H9 (cell line): ENCODE measurements around the gene ZNF335. TPM values are rescaled to one million over a fixed set of nuclear protein-coding genes. Genes with fewer than 3 reads are reported as not detected.
A peak's percentile ranks its signal among the peaks of the same experiment; 100 is the strongest.

ENCODE experiments used
- DNase-seq: peaks from one replicate; pipeline ENCODE4 v3.0.0-alpha.2; 2017
- H2AFZ ChIP-seq: one replicate; pipeline ENCODE4 v1.6.1; 2013; ENCODE audit warnings: mild to moderate bottlenecking, low read length, control low read depth, moderate library complexity
- H2AK5ac ChIP-seq: 2 replicates; pipeline ENCODE4 v1.6.1; 2013; ENCODE audit warnings: low read length, control low read depth, mixed read lengths; ENCODE audit not compliant: insufficient read length
- H2BK120ac ChIP-seq: one replicate; pipeline ENCODE4 v1.6.1; 2013; ENCODE audit warnings: low read depth, mild to moderate bottlenecking, low read length, control low read depth, inconsistent platforms; ENCODE audit not compliant: poor library complexity, severe bottlenecking
- H2BK12ac ChIP-seq: 2 replicates; pipeline ENCODE4 v1.6.1; 2013; ENCODE audit warnings: low read length, control low read depth, mixed read lengths, low read depth; ENCODE audit not compliant: insufficient read length
- H2BK15ac ChIP-seq: 2 replicates; pipeline ENCODE4 v1.6.1; 2013; ENCODE audit warnings: low read depth, low read length, control low read depth
- H2BK20ac ChIP-seq: one replicate; pipeline ENCODE4 v1.6.1; 2013; ENCODE audit warnings: low read depth, mild to moderate bottlenecking, low read length, control low read depth, inconsistent platforms; ENCODE audit not compliant: poor library complexity, severe bottlenecking
- H2BK5ac ChIP-seq: 2 replicates; pipeline ENCODE4 v1.6.1; 2013; ENCODE audit warnings: low read length, control low read depth, mixed read lengths; ENCODE audit not compliant: insufficient read length
- H3K14ac ChIP-seq: 2 replicates; pipeline ENCODE4 v1.6.1; 2013; ENCODE audit warnings: low read length, control low read depth; ENCODE audit not compliant: insufficient read depth
- H3K18ac ChIP-seq: 2 replicates; pipeline ENCODE4 v1.6.1; 2013; ENCODE audit warnings: low read depth, mild to moderate bottlenecking, mixed read lengths, low read length, control low read depth; ENCODE audit not compliant: insufficient read length
- H3K23ac ChIP-seq: 2 replicates; pipeline ENCODE4 v1.6.1; 2013; ENCODE audit warnings: low read length, control low read depth, mixed read lengths, low read depth; ENCODE audit not compliant: insufficient read length
- H3K23me2 ChIP-seq: 2 replicates; pipeline ENCODE4 v1.6.1; 2013; ENCODE audit warnings: low read depth, mild to moderate bottlenecking, mixed read lengths, low read length, control low read depth; ENCODE audit not compliant: insufficient read length, poor library complexity, severe bottlenecking
- H3K27ac ChIP-seq: 2 replicates; pipeline ENCODE4 v1.5.1; 2013; ENCODE audit warnings: low read length, control low read depth, mixed read lengths, low read depth; ENCODE audit not compliant: insufficient read length
- H3K27me3 ChIP-seq: 2 replicates; pipeline ENCODE4 v1.6.1; 2013; ENCODE audit warnings: low read length, control low read depth, inconsistent platforms; ENCODE audit not compliant: insufficient read depth
- H3K4ac ChIP-seq: 2 replicates; pipeline ENCODE4 v1.6.1; 2013; ENCODE audit warnings: low read depth, mild to moderate bottlenecking, control low read depth, inconsistent platforms, low read length, moderate library complexity
- H3K4me1 ChIP-seq: 2 replicates; pipeline ENCODE4 v1.6.1; 2013; ENCODE audit warnings: low read length, control low read depth, inconsistent platforms; ENCODE audit not compliant: insufficient read depth
- H3K4me2 ChIP-seq: 2 replicates; pipeline ENCODE4 v1.6.1; 2013; ENCODE audit warnings: low read length, control low read depth, mixed read lengths; ENCODE audit not compliant: insufficient read length, insufficient read depth
- H3K56ac ChIP-seq: 2 replicates; pipeline ENCODE4 v1.6.1; 2013; ENCODE audit warnings: low read depth, mild to moderate bottlenecking, mixed read lengths, low read length, control low read depth; ENCODE audit not compliant: insufficient read length
- H3K79me1 ChIP-seq: 2 replicates; pipeline ENCODE4 v1.6.1; 2013; ENCODE audit warnings: low read depth, mild to moderate bottlenecking, moderate library complexity, low read length, control low read depth, inconsistent platforms; ENCODE audit not compliant: insufficient read depth, poor library complexity, severe bottlenecking
- H3K79me2 ChIP-seq: 2 replicates; pipeline ENCODE4 v1.6.1; 2013; ENCODE audit warnings: low read length, control low read depth, inconsistent platforms; ENCODE audit not compliant: insufficient read depth
- H3K9ac ChIP-seq: 2 replicates; pipeline ENCODE4 v1.6.1; 2013; ENCODE audit warnings: low read length, control low read depth, mixed read lengths; ENCODE audit not compliant: insufficient read length; ENCODE audit errors: extremely low read depth
- H3K9me3 ChIP-seq: one replicate; pipeline ENCODE4 v1.6.1; 2013; ENCODE audit warnings: low read depth, low read length, inconsistent platforms; ENCODE audit not compliant: control insufficient read depth
- H3T11ph ChIP-seq: one replicate; pipeline ENCODE4 v1.6.1; 2013; ENCODE audit warnings: mild to moderate bottlenecking, low read length, control low read depth, inconsistent platforms
- H4K20me1 ChIP-seq: one replicate; pipeline ENCODE4 v1.6.1; 2013; ENCODE audit not compliant: control insufficient read depth, insufficient read length, insufficient read depth
- H4K5ac ChIP-seq: 2 replicates; pipeline ENCODE4 v1.6.1; 2013; ENCODE audit warnings: low read depth, mild to moderate bottlenecking, mixed read lengths, low read length, control low read depth; ENCODE audit not compliant: insufficient read length
- H4K8ac ChIP-seq: replicated peaks from 2 replicates; pipeline ENCODE4 v1.6.1; 2013; ENCODE audit warnings: low read length, control low read depth, mixed read lengths, low read depth; ENCODE audit not compliant: insufficient read length
- H4K91ac ChIP-seq: 2 replicates; pipeline ENCODE4 v1.6.1; 2013; ENCODE audit warnings: low read depth, mild to moderate bottlenecking, moderate library complexity, mixed read lengths, low read length, control low read depth; ENCODE audit not compliant: insufficient read length
- H3K27ac Mint-ChIP-seq, 3 experiments: 2 replicates in 2 of 3; 3 replicates in 1 of 3; pipeline ENCODE4 v1.8.0; 2020 to 2021; ENCODE audit warnings: mixed read lengths in 3 of 3, mild to moderate bottlenecking in 1 of 3, moderate library complexity in 1 of 3
- H3K27me3 Mint-ChIP-seq: 2 replicates; pipeline ENCODE4 v1.8.0; 2021; ENCODE audit warnings: low read depth, mild to moderate bottlenecking, moderate library complexity, mixed read lengths
- H3K36me3 Mint-ChIP-seq, 3 experiments: 2 replicates in 2 of 3; 3 replicates in 1 of 3; pipeline ENCODE4 v1.8.0; 2020 to 2021; ENCODE audit warnings: low read depth in 3 of 3, mixed read lengths in 3 of 3; ENCODE audit not compliant: insufficient read depth in 1 of 3
- H3K4me1 Mint-ChIP-seq, 2 experiments: 2 replicates each; pipeline ENCODE4 v1.8.0; 2020; ENCODE audit warnings: mixed read lengths in 2 of 2
- H3K4me3 Mint-ChIP-seq, 2 experiments: 2 replicates in 1 of 2; 3 replicates in 1 of 2; pipeline ENCODE4 v1.8.0; 2020 to 2021; ENCODE audit warnings: mild to moderate bottlenecking in 2 of 2, mixed read lengths in 2 of 2, moderate library complexity in 1 of 2
- H3K9me3 Mint-ChIP-seq, 2 experiments: 2 replicates in 1 of 2; 3 replicates in 1 of 2; pipeline ENCODE4 v1.8.0; 2020; ENCODE audit warnings: mild to moderate bottlenecking in 2 of 2, mixed read lengths in 2 of 2, moderate library complexity in 1 of 2
- CTCF ChIP-seq: fragments of 200-600 bp; sonication (generic); conservative IDR thresholded peaks from 3 replicates; pipeline ENCODE4 v1.8.0; 2021; ENCODE audit warnings: antibody characterized with exemption, mild to moderate bottlenecking
- WGBS: extraction: QIAGEN DNeasy Blood & Tissue Kit; methylation state at CpG from one replicate; pipeline ENCODE4 v1.1.7; 2013; ENCODE audit warnings: missing lambda C conversion rate, low lambda C conversion rate, mixed read lengths; ENCODE audit not compliant: insufficient read length; ENCODE audit errors: extremely low coverage; 5-methylcytosine and 5-hydroxymethylcytosine counted together
- total RNA-seq: library from RNA; stranded (reverse); gene quantifications from 2 replicates; pipeline ENCODE4 v1.2.1, GENCODE V29; 2021

Gene ZNF335
- total RNA-seq, 1 experiment from 2014 or later = 21.1 TPM

- H4K5ac ChIP-seq = no peak overlapping the region
- Mint-ChIP-seq H3K4me1 (peaks cover 42 to 55% of the 10 kb centered on the region in 2 experiments), H3K9me3 (no peaks in the 10 kb centered on the region), H3K27ac (peak overlapping the region; percentile 1 to 74 (median 45); a peak in 3 of 7 replicates), H3K36me3 (no peaks in the 10 kb centered on the region; a peak in 1 of 7 replicates), H3K4me3 (peak overlapping the region in 1 of 2 experiments; percentile 10; a peak in 1 of 5 replicates), H3K27me3 (peaks cover 1% of the 10 kb centered on the region; the same call in 1 of the 2 replicates)
- H2BK12ac ChIP-seq = no peak overlapping the region
- no peaks in the 10 kb centered on the region for H3K27me3 ChIP-seq
- no peaks in the 10 kb centered on the region for H3K23me2 ChIP-seq
- no peaks in the 10 kb centered on the region for H3K9me3 ChIP-seq
- DNase-seq = no peak
- no peaks in the 10 kb centered on the region for H3K79me2 ChIP-seq
- no peak for TF ChIP-seq CTCF
- H2BK5ac ChIP-seq = no peak overlapping the region
- no peak overlapping the region for H3T11ph ChIP-seq
- no peak overlapping the region for H4K8ac ChIP-seq
- H3K4me1 ChIP-seq = peaks cover 7% of the 10 kb centered on the region; the same call in 1 of the 2 replicates
- no peak overlapping the region for H2AK5ac ChIP-seq
- no peak overlapping the region for H2BK120ac ChIP-seq
- H3K23ac ChIP-seq = no peak overlapping the region
- H4K20me1 ChIP-seq = no peaks in the 10 kb centered on the region
- no peak overlapping the region for H2AFZ ChIP-seq
- peak overlapping the region; percentile 29 for H3K27ac ChIP-seq
- no peak overlapping the region for H3K56ac ChIP-seq
- H3K4ac ChIP-seq = no peak overlapping the region
- H3K18ac ChIP-seq = no peak overlapping the region
- no peak overlapping the region for H2BK15ac ChIP-seq
- H3K9ac ChIP-seq = no peak overlapping the region
- H2BK20ac ChIP-seq = no peak overlapping the region
- WGBS = no CpG with 5 or more reads among the region's 4 CpGs
- H3K79me1 ChIP-seq = no peaks in the 10 kb centered on the region
- peak overlapping the region; percentile 10 for H3K4me2 ChIP-seq
- H3K14ac ChIP-seq = no peak overlapping the region
- H4K91ac ChIP-seq = no peak overlapping the region
Observed at GRCh38 chr20:46004187-46004586, 32.2 kb upstream of the ZNF335 start.
